ENCODE results near the gene ZNF212. TPM values are rescaled to one million over a fixed set of nuclear protein-coding genes. Genes with fewer than 3 reads are reported as not detected.

The ZNF212 gene
- total and polyA plus RNA-seq, 2 donors (not counting 3 experiments of a cell fraction or from before 2014, with no cell fraction given) = 3.6 to 9.0 TPM

DNA sequence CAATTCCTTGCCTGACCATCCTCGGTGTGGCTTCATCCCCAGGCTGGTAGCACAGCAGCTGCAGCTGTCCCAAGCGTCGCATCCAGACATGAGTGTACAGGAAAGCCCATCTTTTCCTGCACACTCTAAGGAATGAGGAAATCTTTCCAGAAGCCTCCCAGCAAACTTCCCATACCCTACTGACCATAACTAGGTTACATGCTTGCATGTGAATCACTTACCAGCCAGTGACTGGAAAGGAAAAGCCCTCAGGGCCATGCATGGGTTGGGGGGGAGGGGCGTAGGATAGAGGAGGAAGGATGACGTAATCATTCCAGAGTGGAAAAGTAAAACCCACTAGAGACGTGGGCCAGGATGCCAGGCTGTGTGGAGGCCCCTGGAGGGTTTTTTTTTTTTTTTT, 18.9 kb upstream of the ZNF212 start:
- peaks cover 6 to 26% of the 10 kb centered on the region in 2 experiments for H3K36me3 ChIP-seq (ENCODE audit: control insufficient read depth in 2 of 2, extremely low read depth in 1 of 2, insufficient read depth in 2 of 2, low read length in 2 of 2)

DNA sequence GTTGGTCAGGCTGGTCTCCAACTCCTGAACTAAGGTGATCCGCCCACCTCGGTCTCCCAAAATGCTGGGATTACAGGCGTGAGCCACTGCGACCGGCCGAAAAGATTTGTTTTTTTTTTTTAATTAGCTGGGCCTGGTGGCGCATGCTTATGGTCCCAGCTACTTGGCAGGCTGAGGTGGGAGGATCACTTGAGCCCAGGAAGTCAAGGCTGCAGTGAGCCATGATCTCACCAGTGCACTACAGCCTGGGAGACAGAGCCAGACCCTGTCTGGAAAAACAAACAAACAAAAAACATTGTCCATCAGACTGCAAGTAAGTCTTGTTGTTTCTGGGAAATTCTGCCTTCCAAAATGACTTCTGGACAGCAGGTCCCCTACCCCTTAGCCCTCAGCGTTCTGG, 16.3 kb upstream of the ZNF212 start:
- Histone ChIP-seq H3K4me2 (ENCODE audit: insufficient read depth, low read length) (no peak overlapping the region), H4K20me1 (replicated peaks; ENCODE audit: control insufficient read depth, extremely low read depth, insufficient read depth, low read length) (no peaks in the 10 kb centered on the region)
- CTCF ChIA-PET = no interaction called here

More for the DNA sequence above, 18.9 kb upstream of the ZNF212 start:
- Histone ChIP-seq H3K79me2 (ENCODE audit: control insufficient read depth, insufficient read depth, low read length) (no peaks in the 10 kb centered on the region), H2AFZ (ENCODE audit: low read depth, low read length) (no peak overlapping the region), H3K4me1 (ENCODE audit: control insufficient read depth, extremely low read depth, insufficient read depth, low read length) (no peaks in the 10 kb centered on the region), H3K9me3 (replicated peaks; ENCODE audit: control insufficient read depth, insufficient read depth, low read length) (no peaks in the 10 kb centered on the region), H4K20me1 (replicated peaks; ENCODE audit: control insufficient read depth, extremely low read depth, insufficient read depth, low read length) (no peaks in the 10 kb centered on the region), H3K9me1 (replicated peaks; ENCODE audit: control insufficient read depth, extremely low read depth, insufficient read depth, low read length) (no peaks in the 10 kb centered on the region), H3K9ac (replicated peaks; ENCODE audit: extremely low read depth, insufficient read depth, low read length) (no peak overlapping the region), H3K4me2 (ENCODE audit: insufficient read depth, low read length) (no peak overlapping the region), H3K27ac (ENCODE audit: insufficient read depth, low read depth, low read length) (no peak overlapping the region), H3K27me3 (ENCODE audit: control insufficient read depth in 2 of 2, insufficient read depth in 2 of 2, low read length in 2 of 2) (no peaks in the 10 kb centered on the region), H3K4me3 (replicated peaks in 1 of 3; ENCODE audit: insufficient read depth in 1 of 3, low read depth in 1 of 3, low read length in 3 of 3) (no peak overlapping the region)
- intact Hi-C loops (cut with micrococcal nuclease) (no loop called here), dilution Hi-C loops (cut with MboI; ENCODE audit: extremely low pct_ligation_motif_present, low sequenced_read_pairs) (no loop called here)
- BruUV-seq (replicated peaks) = no TSS peak
- DNase-seq (ENCODE audit: low read depth, low spot score) = no peak
- TF ChIP-seq POLR2A (IDR thresholded peaks at IDR 0.05; ENCODE audit: low read depth, low read length) (no peak), JUN (IDR thresholded peaks at IDR 0.05; ENCODE audit: borderline replicate concordance, insufficient read depth, insufficient read length, low read depth) (no peak), GATA2 (IDR thresholded peaks at IDR 0.05; ENCODE audit: insufficient read depth, insufficient read length, low read depth, low read length) (no peak)
- TF ChIP-seq, protein P1, sequence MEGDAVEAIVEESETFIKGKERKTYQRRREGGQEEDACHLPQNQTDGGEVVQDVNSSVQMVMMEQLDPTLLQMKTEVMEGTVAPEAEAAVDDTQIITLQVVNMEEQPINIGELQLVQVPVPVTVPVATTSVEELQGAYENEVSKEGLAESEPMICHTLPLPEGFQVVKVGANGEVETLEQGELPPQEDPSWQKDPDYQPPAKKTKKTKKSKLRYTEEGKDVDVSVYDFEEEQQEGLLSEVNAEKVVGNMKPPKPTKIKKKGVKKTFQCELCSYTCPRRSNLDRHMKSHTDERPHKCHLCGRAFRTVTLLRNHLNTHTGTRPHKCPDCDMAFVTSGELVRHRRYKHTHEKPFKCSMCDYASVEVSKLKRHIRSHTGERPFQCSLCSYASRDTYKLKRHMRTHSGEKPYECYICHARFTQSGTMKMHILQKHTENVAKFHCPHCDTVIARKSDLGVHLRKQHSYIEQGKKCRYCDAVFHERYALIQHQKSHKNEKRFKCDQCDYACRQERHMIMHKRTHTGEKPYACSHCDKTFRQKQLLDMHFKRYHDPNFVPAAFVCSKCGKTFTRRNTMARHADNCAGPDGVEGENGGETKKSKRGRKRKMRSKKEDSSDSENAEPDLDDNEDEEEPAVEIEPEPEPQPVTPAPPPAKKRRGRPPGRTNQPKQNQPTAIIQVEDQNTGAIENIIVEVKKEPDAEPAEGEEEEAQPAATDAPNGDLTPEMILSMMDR (IDR thresholded peaks at IDR 0.05; ENCODE audit: extremely low read depth in 1 of 2, insufficient read depth in 1 of 2, low read depth in 1 of 2, low read length in 2 of 2) = no peak
- FAIRE-seq = no peak
- CTCF ChIA-PET = no interaction called here
- POLR2A ChIA-PET = no interaction called here

More for the DNA sequence above, 16.3 kb upstream of the ZNF212 start:
- no peaks in the 10 kb centered on the region for H3K79me2 ChIP-seq (ENCODE audit: control insufficient read depth, insufficient read depth, low read length)
- H3K9ac ChIP-seq (replicated peaks; ENCODE audit: extremely low read depth, insufficient read depth, low read length) = no peak overlapping the region
- POLR2A ChIA-PET = no interaction called here
- H3K4me1 ChIP-seq (ENCODE audit: control insufficient read depth, extremely low read depth, insufficient read depth, low read length) = no peaks in the 10 kb centered on the region
- BruUV-seq (replicated peaks) = no TSS peak
- no peaks in the 10 kb centered on the region for H3K27me3 ChIP-seq (ENCODE audit: control insufficient read depth in 2 of 2, insufficient read depth in 2 of 2, low read length in 2 of 2)
- H3K27ac ChIP-seq (ENCODE audit: insufficient read depth, low read depth, low read length) = no peak overlapping the region
- DNase-seq (ENCODE audit: low read depth, low spot score) (no peak), FAIRE-seq (no peak)
- no peaks in the 10 kb centered on the region for H3K9me3 ChIP-seq (replicated peaks; ENCODE audit: control insufficient read depth, insufficient read depth, low read length)
- dilution Hi-C loops (cut with MboI; ENCODE audit: extremely low pct_ligation_motif_present, low sequenced_read_pairs) = no loop called here
- H3K36me3 ChIP-seq (ENCODE audit: control insufficient read depth in 2 of 2, extremely low read depth in 1 of 2, insufficient read depth in 2 of 2, low read length in 2 of 2) = peaks cover 2 to 23% of the 10 kb centered on the region in 2 experiments
- H2AFZ ChIP-seq (ENCODE audit: low read depth, low read length) = no peak overlapping the region
- H3K4me3 ChIP-seq (replicated peaks in 1 of 3; ENCODE audit: insufficient read depth in 1 of 3, low read depth in 1 of 3, low read length in 3 of 3) = no peak overlapping the region
- intact Hi-C loops (cut with micrococcal nuclease) = no loop called here
- no peaks in the 10 kb centered on the region for H3K9me1 ChIP-seq (replicated peaks; ENCODE audit: control insufficient read depth, extremely low read depth, insufficient read depth, low read length)
- no peak for TF ChIP-seq FOS (IDR thresholded peaks at IDR 0.05; ENCODE audit: borderline replicate concordance, insufficient read depth, low read length)
- TF ChIP-seq, protein P1 (IDR thresholded peaks at IDR 0.05; ENCODE audit: extremely low read depth in 1 of 2, insufficient read depth in 1 of 2, low read depth in 1 of 2, low read length in 2 of 2) = no peak
- no peak for TF ChIP-seq EZH2 (IDR thresholded peaks at IDR 0.05; ENCODE audit: borderline replicate concordance, low read depth, low read length, severe bottlenecking)
- TF ChIP-seq GATA2 (IDR thresholded peaks at IDR 0.05; ENCODE audit: insufficient read depth, insufficient read length, low read depth, low read length) = no peak
- no peak for TF ChIP-seq POLR2A (IDR thresholded peaks at IDR 0.05; ENCODE audit: low read depth, low read length)
- TF ChIP-seq POLR2AphosphoS5 (IDR thresholded peaks at IDR 0.05; ENCODE audit: insufficient read depth, low read depth, low read length) = no peak
- no peak for TF ChIP-seq MYC (IDR thresholded peaks at IDR 0.05; ENCODE audit: low read depth, low read length)
- no peak for TF ChIP-seq JUN (IDR thresholded peaks at IDR 0.05; ENCODE audit: borderline replicate concordance, insufficient read depth, insufficient read length, low read depth)
- TF ChIP-seq, protein P2, sequence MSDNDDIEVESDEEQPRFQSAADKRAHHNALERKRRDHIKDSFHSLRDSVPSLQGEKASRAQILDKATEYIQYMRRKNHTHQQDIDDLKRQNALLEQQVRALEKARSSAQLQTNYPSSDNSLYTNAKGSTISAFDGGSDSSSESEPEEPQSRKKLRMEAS (IDR thresholded peaks at IDR 0.05; ENCODE audit: insufficient read depth, insufficient read length) = no peak
